SH-SY5Y (cell line): Measurements from ENCODE around the gene VIPR2.

Experiments
- GATA2 ChIP-seq: IDR thresholded peaks from 2 replicates; pipeline ENCODE4 v1.6.1; 2011; ENCODE audit warnings: mild to moderate bottlenecking, low read depth, low read length
- GATA3 ChIP-seq: IDR thresholded peaks from 2 replicates; pipeline ENCODE4 v1.6.1; 2011; ENCODE audit warnings: low read depth, mild to moderate bottlenecking, low read length, moderate library complexity

DNA sequence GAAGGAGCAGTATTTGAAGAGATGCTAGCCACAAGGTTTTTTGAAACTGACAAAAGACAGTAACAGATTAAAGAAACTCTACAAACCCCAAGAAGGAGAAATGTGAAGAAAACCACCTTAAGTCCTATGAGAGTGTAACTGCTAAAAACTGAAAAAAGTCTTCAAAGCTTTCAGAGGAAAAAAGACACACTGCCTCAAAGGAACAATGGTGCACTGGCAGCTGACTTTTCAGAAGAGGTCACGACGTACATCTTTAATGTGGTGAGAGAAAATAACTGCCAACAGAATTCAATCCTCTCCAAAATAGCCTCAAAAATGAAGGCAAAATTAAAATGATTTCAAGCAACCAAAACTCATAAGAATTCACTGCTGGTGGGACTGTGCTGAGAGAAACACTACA, 94.0 kb downstream of the VIPR2 start:
- TF ChIP-seq GATA2 (no peak), GATA3 (no peak)
